KG1 (cell line): Measurements from ENCODE around the gene NUDT17.

Experiments
- DNase-seq: peaks from one replicate; lab custom pipeline; 2025; lab: John Stamatoyannopoulos, UW

The NUDT17 gene

GRCh38 chr1:145891143-145891542 lies 45.7 kb downstream of the NUDT17 start:
- DNase-seq: no peak

GRCh38 chr1:145891587-145892485 lies 46.4 kb downstream of the NUDT17 start:
- DNase-seq: peak; percentile 10

- no peak for DNase-seq
Measured at GRCh38 chr1:145892486-145893087, 47.2 kb downstream of the NUDT17 start.

- no peak for DNase-seq
Measured at GRCh38 chr1:145893306-145894055, 48.1 kb downstream of the NUDT17 start.

GRCh38 chr1:145895471-145895870 lies 50.0 kb downstream of the NUDT17 start:
- DNase-seq: no peak

GRCh38 chr1:145897969-145898368 lies 52.5 kb downstream of the NUDT17 start:
- no peak for DNase-seq
